GM12873 (cell line): ENCODE results near the gene RRAS.

Experiments used
- CTCF ChIP-seq: IDR thresholded peaks from 2 replicates; pipeline ENCODE4 v1.5.1; 2012; ENCODE audit warnings: low read depth, mild to moderate bottlenecking, moderate library complexity, low read length, control low read depth; ENCODE audit not compliant: insufficient read depth; ENCODE audit errors: missing control alignments

The RRAS gene

GRCh38 chr19:49685845-49686332 lies 45.9 kb upstream of the RRAS start:
- no peak for TF ChIP-seq CTCF

- no peak for TF ChIP-seq CTCF
Measured at GRCh38 chr19:49684983-49685553, 45.1 kb upstream of the RRAS start.

GRCh38 chr19:49684251-49684982 lies 44.5 kb upstream of the RRAS start:
- peak; percentile 66 for TF ChIP-seq CTCF

- no peak for TF ChIP-seq CTCF
Measured at GRCh38 chr19:49683814-49684250, 43.9 kb upstream of the RRAS start.

- no peak for TF ChIP-seq CTCF
Measured at GRCh38 chr19:49682274-49682673, 42.3 kb upstream of the RRAS start.

GRCh38 chr19:49681830-49682229 lies 41.9 kb upstream of the RRAS start:
- no peak for TF ChIP-seq CTCF

- peak; percentile 99 for TF ChIP-seq CTCF
Measured at GRCh38 chr19:49680421-49681351, 40.7 kb upstream of the RRAS start.
